ENCODE results near the gene EGLN1.
A peak's percentile ranks its signal among the peaks of the same experiment; 100 is the strongest.

EGLN1 gene

DNA sequence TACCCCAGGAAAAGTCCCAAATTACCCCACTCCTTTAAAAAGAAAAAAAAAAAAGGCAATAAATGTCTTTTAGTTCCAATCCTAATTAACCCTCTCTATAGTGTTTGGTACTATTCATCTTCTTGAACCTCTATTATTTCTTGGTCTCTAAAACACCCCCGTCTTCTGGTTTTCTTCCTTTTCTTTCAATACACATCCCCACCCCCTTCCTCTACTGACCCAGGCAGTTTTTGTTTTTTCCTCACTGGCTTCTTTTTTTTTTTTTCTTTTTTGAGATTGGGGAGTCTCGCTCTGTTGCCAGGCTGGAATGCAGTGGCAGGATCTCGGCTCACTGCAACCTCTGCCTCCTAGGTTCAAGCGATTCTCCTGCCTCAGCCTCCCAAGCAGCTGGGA is 26.1 kb downstream of the EGLN1 start:
- H3K4me3 Mint-ChIP-seq, result no peak overlapping the region
- no peaks in the 10 kb centered on the region for H3K9me3 Mint-ChIP-seq
- H3K27ac Mint-ChIP-seq, result no peak overlapping the region
- peaks cover 50% of the 10 kb centered on the region for H3K4me1 Mint-ChIP-seq (ENCODE audit: low read depth)
- H3K36me3 Mint-ChIP-seq (ENCODE audit: low read depth), result peaks cover 5% of the 10 kb centered on the region
- H3K27me3 Mint-ChIP-seq, result no peaks in the 10 kb centered on the region

DNA sequence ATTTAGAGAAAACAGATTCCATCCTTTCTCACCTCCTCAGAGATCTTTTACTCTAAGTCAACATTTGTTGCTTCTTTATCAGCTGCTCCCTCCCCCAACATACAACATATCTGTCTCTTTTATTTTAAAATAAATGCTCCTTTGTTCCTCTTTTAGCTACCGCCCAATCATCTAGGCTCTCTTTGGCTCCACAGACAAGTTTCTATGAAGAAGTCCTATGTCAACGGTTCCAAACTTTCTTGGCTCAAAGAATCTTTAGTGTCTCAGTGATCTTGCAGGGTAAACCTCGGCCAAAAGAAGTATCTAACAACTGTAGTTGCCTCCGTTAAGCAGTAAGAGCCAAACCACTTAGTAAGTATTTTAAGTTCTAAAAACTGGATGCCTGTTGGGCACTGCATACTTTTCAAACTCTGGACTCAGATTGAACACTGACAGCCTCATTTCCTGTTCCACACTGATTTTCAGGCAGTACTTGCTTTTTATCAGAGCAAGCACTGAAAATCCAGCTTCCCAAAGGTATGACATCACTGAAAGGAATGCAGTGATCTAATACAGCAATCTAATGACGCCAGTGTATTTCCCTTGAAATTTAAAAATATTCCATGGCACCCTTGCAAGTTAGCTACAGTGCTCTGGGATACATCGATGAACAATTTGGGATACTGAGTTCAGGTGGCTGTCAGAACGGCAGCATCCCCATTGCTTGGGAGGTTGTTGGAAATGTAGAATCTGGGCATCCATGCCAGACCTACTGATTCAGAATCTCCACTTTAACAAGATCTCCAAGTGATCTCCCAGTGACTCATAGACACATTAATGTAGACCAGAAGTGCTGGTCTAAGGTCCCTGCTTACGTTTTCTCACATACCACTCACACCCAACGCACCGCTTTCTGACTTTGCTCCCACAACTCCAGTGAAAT is 26.8 kb downstream of the EGLN1 start:
- Mint-ChIP-seq H3K4me3 (no peak overlapping the region), H3K27ac (no peak overlapping the region), H3K4me1 (ENCODE audit: low read depth) (peaks cover 56% of the 10 kb centered on the region), H3K9me3 (no peaks in the 10 kb centered on the region), H3K36me3 (ENCODE audit: low read depth) (peaks cover 5% of the 10 kb centered on the region), H3K27me3 (no peaks in the 10 kb centered on the region)

GRCh38 chr1:231393668-231394067 is 28.4 kb downstream of the EGLN1 start:
- Mint-ChIP-seq H3K9me3 (no peaks in the 10 kb centered on the region), H3K4me3 (no peak overlapping the region), H3K27ac (no peak overlapping the region), H3K4me1 (ENCODE audit: low read depth) (peaks cover 69% of the 10 kb centered on the region), H3K27me3 (no peaks in the 10 kb centered on the region), H3K36me3 (ENCODE audit: low read depth) (peaks cover 7% of the 10 kb centered on the region)

- Mint-ChIP-seq H3K4me1 (ENCODE audit: low read depth) (peaks cover 77% of the 10 kb centered on the region), H3K27me3 (no peaks in the 10 kb centered on the region), H3K4me3 (no peak overlapping the region), H3K27ac (no peak overlapping the region), H3K36me3 (ENCODE audit: low read depth) (peaks cover 10% of the 10 kb centered on the region), H3K9me3 (no peaks in the 10 kb centered on the region)
These were observed 29.5 kb downstream of the EGLN1 start for GRCh38 chr1:231392389-231393131.

DNA sequence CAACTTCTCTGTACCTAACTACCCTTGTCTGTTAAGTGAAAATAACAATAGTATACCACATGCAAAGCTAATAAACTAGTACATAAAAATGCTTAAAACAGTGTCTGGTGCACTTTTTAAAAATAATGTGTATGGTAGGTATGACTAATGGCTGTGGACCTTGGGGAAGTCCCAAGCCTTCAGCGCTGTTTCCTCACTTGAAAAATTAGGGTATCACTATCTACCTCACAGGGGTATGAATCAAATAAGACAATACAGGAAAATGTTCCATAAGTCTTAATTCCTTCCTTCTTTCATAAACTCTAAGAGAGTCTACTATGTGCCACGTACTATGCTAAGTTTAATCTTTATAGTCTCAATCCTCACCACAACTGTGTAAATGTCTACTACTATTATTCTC is 32.0 kb downstream of the EGLN1 start:
- Mint-ChIP-seq H3K36me3 (ENCODE audit: low read depth) (peaks cover 10% of the 10 kb centered on the region), H3K27ac (peak overlapping the region; percentile 78), H3K27me3 (no peaks in the 10 kb centered on the region), H3K9me3 (no peaks in the 10 kb centered on the region), H3K4me3 (peak overlapping the region; percentile 36), H3K4me1 (ENCODE audit: low read depth) (peaks cover 60% of the 10 kb centered on the region)

- Mint-ChIP-seq H3K36me3 (ENCODE audit: low read depth) (peaks cover 10% of the 10 kb centered on the region), H3K27me3 (no peaks in the 10 kb centered on the region), H3K27ac (peak overlapping the region; percentile 38), H3K4me1 (ENCODE audit: low read depth) (peaks cover 46% of the 10 kb centered on the region), H3K9me3 (no peaks in the 10 kb centered on the region), H3K4me3 (no peak overlapping the region)
These were observed 34.1 kb downstream of the EGLN1 start for GRCh38 chr1:231387770-231388669.

- no peaks in the 10 kb centered on the region for H3K27me3 Mint-ChIP-seq
- peaks cover 10% of the 10 kb centered on the region for H3K36me3 Mint-ChIP-seq (ENCODE audit: low read depth)
- no peak overlapping the region for H3K27ac Mint-ChIP-seq
- peaks cover 42% of the 10 kb centered on the region for H3K4me1 Mint-ChIP-seq (ENCODE audit: low read depth)
- no peaks in the 10 kb centered on the region for H3K9me3 Mint-ChIP-seq
- H3K4me3 Mint-ChIP-seq, result no peak overlapping the region
These were observed 35.6 kb downstream of the EGLN1 start for GRCh38 chr1:231386466-231386865.

DNA sequence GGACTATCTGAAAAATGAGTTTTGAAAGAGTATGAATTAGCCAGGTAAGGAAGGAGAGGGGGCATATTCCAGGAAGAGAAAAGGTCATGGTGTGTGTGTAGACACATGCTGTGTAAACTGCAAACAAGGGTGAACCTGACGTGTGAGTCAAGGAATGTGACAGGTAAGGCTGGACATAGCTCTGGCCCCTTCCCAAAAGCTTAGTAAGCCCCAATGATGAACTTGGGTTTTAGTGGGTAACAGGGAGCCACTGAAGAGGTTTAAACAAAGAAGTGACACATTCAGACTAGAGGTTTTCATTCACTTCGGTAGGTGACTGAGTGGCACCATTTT is 36.7 kb downstream of the EGLN1 start:
- no peak overlapping the region for H3K27ac Mint-ChIP-seq
- peaks cover 10% of the 10 kb centered on the region for H3K36me3 Mint-ChIP-seq (ENCODE audit: low read depth)
- H3K4me1 Mint-ChIP-seq (ENCODE audit: low read depth), result peaks cover 37% of the 10 kb centered on the region
- no peaks in the 10 kb centered on the region for H3K9me3 Mint-ChIP-seq
- no peaks in the 10 kb centered on the region for H3K27me3 Mint-ChIP-seq
- no peak overlapping the region for H3K4me3 Mint-ChIP-seq

GRCh38 chr1:231384696-231385415 is 37.2 kb downstream of the EGLN1 start:
- Mint-ChIP-seq H3K9me3 (no peaks in the 10 kb centered on the region), H3K36me3 (ENCODE audit: low read depth) (peaks cover 8% of the 10 kb centered on the region), H3K4me1 (ENCODE audit: low read depth) (peaks cover 34% of the 10 kb centered on the region), H3K4me3 (no peak overlapping the region), H3K27me3 (no peaks in the 10 kb centered on the region), H3K27ac (no peak overlapping the region)

DNA sequence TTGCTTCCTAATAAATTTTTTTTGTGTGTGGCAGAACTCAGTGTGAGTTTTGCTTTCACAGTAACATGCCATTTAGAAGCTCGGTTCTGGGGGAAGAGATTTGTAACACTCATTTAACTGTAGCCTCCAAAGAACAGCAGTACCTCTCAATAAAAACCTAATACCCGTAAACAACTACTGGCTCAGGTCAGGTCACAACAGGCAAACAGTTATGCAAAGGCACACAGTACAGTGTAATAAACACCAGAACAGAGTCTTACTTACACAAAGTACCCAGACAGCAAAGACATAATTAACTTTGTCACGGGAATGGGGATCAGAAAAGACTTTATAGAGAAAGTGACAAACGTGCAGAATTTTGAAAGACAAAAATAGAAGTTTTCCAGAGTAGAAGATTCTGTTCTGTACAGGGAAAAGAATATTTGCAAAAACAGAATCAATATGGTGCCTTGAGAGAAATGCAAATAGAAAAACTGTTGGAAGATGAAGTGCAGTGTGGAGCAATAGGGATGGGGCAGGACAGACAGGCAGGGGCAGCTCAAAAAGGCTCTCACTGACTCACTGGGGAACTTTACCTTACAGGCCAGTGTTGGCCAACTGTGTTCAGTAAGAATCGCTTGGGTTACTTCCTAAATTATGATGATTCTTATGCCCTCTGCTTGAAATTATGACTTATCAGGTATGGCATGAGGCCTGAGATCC is 38.8 kb downstream of the EGLN1 start:
- peaks cover 6% of the 10 kb centered on the region for H3K36me3 Mint-ChIP-seq (ENCODE audit: low read depth)
- H3K4me3 Mint-ChIP-seq, result no peak overlapping the region
- H3K27me3 Mint-ChIP-seq, result no peaks in the 10 kb centered on the region
- peaks cover 34% of the 10 kb centered on the region for H3K4me1 Mint-ChIP-seq (ENCODE audit: low read depth)
- no peaks in the 10 kb centered on the region for H3K9me3 Mint-ChIP-seq
- no peak overlapping the region for H3K27ac Mint-ChIP-seq

GRCh38 chr1:231382426-231382825 is 39.7 kb downstream of the EGLN1 start:
- no peaks in the 10 kb centered on the region for H3K27me3 Mint-ChIP-seq
- H3K4me1 Mint-ChIP-seq (ENCODE audit: low read depth), result peaks cover 33% of the 10 kb centered on the region
- no peaks in the 10 kb centered on the region for H3K9me3 Mint-ChIP-seq
- no peak overlapping the region for H3K4me3 Mint-ChIP-seq
- no peaks in the 10 kb centered on the region for H3K36me3 Mint-ChIP-seq (ENCODE audit: low read depth)
- no peak overlapping the region for H3K27ac Mint-ChIP-seq

DNA sequence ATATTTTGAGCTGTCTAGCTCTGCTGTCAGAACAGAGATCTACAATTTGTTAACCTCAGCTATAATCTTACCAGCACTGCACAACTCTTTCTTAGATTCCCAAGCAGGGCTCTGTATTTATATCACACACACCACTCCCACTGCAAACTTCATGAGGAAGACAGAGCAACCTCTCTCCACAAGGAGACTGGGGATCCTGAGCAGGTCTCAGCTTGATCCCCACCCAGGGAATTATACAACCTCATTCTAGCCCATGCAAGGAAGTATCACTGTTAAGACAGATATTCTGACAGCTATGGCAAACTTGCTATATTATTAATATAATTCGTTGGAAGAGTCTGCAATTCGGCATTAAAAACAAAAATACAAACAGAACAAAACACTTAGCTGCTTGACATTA is 40.4 kb downstream of the EGLN1 start:
- no peaks in the 10 kb centered on the region for H3K27me3 Mint-ChIP-seq
- H3K9me3 Mint-ChIP-seq, result no peaks in the 10 kb centered on the region
- H3K4me3 Mint-ChIP-seq, result no peak overlapping the region
- H3K27ac Mint-ChIP-seq, result no peak overlapping the region
- H3K36me3 Mint-ChIP-seq (ENCODE audit: low read depth), result no peaks in the 10 kb centered on the region
- H3K4me1 Mint-ChIP-seq (ENCODE audit: low read depth), result peaks cover 39% of the 10 kb centered on the region

GRCh38 chr1:231376875-231377549 is 45.1 kb downstream of the EGLN1 start:
- Mint-ChIP-seq H3K36me3 (ENCODE audit: low read depth) (no peaks in the 10 kb centered on the region), H3K27me3 (no peaks in the 10 kb centered on the region), H3K4me1 (ENCODE audit: low read depth) (peaks cover 51% of the 10 kb centered on the region), H3K9me3 (no peaks in the 10 kb centered on the region), H3K27ac (peak overlapping the region; percentile 13), H3K4me3 (no peak overlapping the region)

Measured in stimulated activated naive CD8-positive, alpha-beta T cell treated with anti-CD3 and anti-CD28 coated beads, Interleukin-15, Interleukin-2, amounts not matched to agents 100 ng/mL and 50 ng/mL, for 24 hours (primary cell).